PC-3 (cell line): ENCODE measurements around the gene GOT2. TPM values are rescaled to one million over a fixed set of nuclear protein-coding genes. Genes with fewer than 3 reads are reported as not detected.

ENCODE experiments used
- ATAC-seq: fragments of 200-7000 bp; cut with Tn5 transposase; 2 replicates; pipeline ENCODE4 v1.9.1; 2020; ENCODE audit warnings: mild to moderate bottlenecking, moderate library complexity
- BruUV-seq: library from RNA; stranded (reverse); fragments of 400-500 nt; replicated peaks from 2 replicates; lab custom pipeline; 2021; lab: Mats Ljungman, UMichigan
- CTCF ChIA-PET: fragments of 300-600 bp; sonication (Branson Sonifier 250); formaldehyde crosslinking; loops from one replicate; lab custom pipeline; 2022; ENCODE audit warnings: antibody characterized with exemption; lab: Charles Lee
- POLR2A ChIA-PET: fragments of 300-600 bp; sonication (Branson Sonifier 250); formaldehyde crosslinking; loops from one replicate; lab custom pipeline; 2022; ENCODE audit warnings: antibody characterized with exemption; ENCODE audit not compliant: unreplicated experiment; lab: Charles Lee
- DNase-seq: peaks from one replicate; pipeline ENCODE4 v3.0.0-alpha.2; 2015
- H2AFZ ChIP-seq: fragments of 300-600 bp; sonication (generic); 2 replicates; pipeline ENCODE4 v1.6.0; 2016; ENCODE audit warnings: antibody characterized with exemption, low read length
- H3F3A ChIP-seq: fragments of 300-600 bp; sonication (generic); one replicate; pipeline ENCODE4 v1.6.0; 2017; ENCODE audit warnings: antibody characterized with exemption, low read length, control low read depth, mild to moderate bottlenecking; ENCODE audit not compliant: unreplicated experiment
- H3K27ac ChIP-seq: fragments of 300-600 bp; sonication (generic); 2 replicates; pipeline ENCODE4 v1.5.1; 2016; ENCODE audit warnings: mild to moderate bottlenecking, low read length
- H3K27me3 ChIP-seq: fragments of 300-600 bp; sonication (generic); 2 replicates; pipeline ENCODE4 v1.6.1; 2016; ENCODE audit warnings: low read length, mixed read lengths
- H3K36me3 ChIP-seq: fragments of 300-600 bp; sonication (generic); 2 replicates; pipeline ENCODE4 v1.6.1; 2016; ENCODE audit warnings: low read depth, mixed run types, low read length, mixed read lengths
- H3K4me1 ChIP-seq: fragments of 300-600 bp; sonication (generic); 2 replicates; pipeline ENCODE4 v1.5.1; 2016; ENCODE audit warnings: low read length; ENCODE audit not compliant: insufficient read depth
- H3K4me2 ChIP-seq: fragments of 300-600 bp; sonication (generic); 2 replicates; pipeline ENCODE4 v1.6.0; 2016; ENCODE audit warnings: low read length
- H3K4me3 ChIP-seq: fragments of 300-600 bp; sonication (generic); 2 replicates; pipeline ENCODE4 v1.5.1; 2016; ENCODE audit warnings: mild to moderate bottlenecking, low read length, mixed read lengths
- H3K79me2 ChIP-seq: fragments of 300-600 bp; sonication (generic); 2 replicates; pipeline ENCODE4 v1.6.1; 2017; ENCODE audit warnings: low read length, mixed read lengths
- H3K9ac ChIP-seq: fragments of 300-600 bp; sonication (generic); 2 replicates; pipeline ENCODE4 v1.6.0; 2016; ENCODE audit warnings: mild to moderate bottlenecking, low read length
- H3K9me2 ChIP-seq: fragments of 300-600 bp; sonication (generic); replicated peaks from 2 replicates; pipeline ENCODE4 v1.6.1; 2016; ENCODE audit warnings: mixed run types, low read length, mixed read lengths
- H3K9me3 ChIP-seq: fragments of 300-600 bp; sonication (generic); 2 replicates; pipeline ENCODE4 v1.6.1; 2016; ENCODE audit warnings: low read length, mixed read lengths
- H4K20me1 ChIP-seq: fragments of 300-600 bp; sonication (generic); 2 replicates; pipeline ENCODE4 v1.6.1; 2016; ENCODE audit warnings: low read length, mixed read lengths
- EZH2 ChIP-seq: fragments of 300-600 bp; sonication (generic); IDR thresholded peaks from one replicate; pipeline ENCODE4 v1.6.1; 2017; ENCODE audit warnings: antibody characterized with exemption, mild to moderate bottlenecking, low read length; ENCODE audit not compliant: unreplicated experiment
- EZH2phosphoT487 ChIP-seq: fragments of 300-600 bp; sonication (generic); IDR thresholded peaks from 2 replicates; pipeline ENCODE4 v1.6.1; 2018; ENCODE audit warnings: mild to moderate bottlenecking, antibody characterized with exemption, low read length, borderline replicate concordance
- intact Hi-C: fragments of 100-400 bp; cut with micrococcal nuclease; formaldehyde crosslinking; loops from 2 replicates; pipeline ENCODE4 v1.9.0; 2023
- total RNA-seq: library from RNA; depleted of rRNA; stranded (reverse); fragments of >200 nt; gene quantifications from 2 replicates; pipeline ENCODE4 v1.2.3, GENCODE V29; 2014
- TF ChIP-seq, protein P1 (sequence below): fragments of 300-600 bp; sonication (generic); conservative IDR thresholded peaks from 2 replicates; pipeline ENCODE4 v1.5.1; 2017; ENCODE audit warnings: antibody characterized with exemption, low read depth, mild to moderate bottlenecking, low read length

Gene GOT2
- total RNA-seq, 1 experiment from 2014 or later: 83.6 TPM

DNA sequence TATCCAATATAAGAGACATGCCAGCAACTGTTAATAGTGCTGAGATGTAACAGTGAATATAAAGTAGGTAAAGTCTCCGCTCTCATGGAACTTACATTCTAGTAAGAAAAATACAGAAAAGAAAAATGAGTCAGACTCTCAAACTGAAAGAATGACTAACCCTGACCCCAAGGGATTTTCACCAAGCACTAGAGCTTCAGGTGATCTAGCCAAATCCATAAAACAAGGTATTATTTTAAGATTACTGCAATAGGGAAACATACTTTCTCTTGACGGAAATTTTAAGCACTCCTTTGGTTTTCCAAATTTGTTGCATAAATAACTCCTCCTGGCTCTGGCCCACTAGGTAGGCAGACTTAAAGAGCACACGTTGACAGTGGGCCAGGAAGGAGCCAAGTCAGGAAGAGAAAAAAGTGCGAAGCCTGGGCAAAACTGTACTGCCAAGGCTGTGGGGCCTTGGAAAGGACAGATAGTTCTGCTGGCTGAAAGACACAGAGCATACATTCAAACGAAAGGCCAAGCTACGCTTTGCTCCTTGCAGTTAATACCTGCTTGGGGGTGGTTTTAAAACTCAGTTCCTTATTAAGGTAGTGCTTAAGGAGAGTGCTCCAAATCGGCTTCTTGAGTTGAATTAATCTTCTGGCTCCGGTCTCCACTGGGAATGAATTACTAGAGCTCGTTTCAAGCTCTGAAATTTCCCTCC lies 1.4 kb downstream of the GOT2 start:
- CTCF ChIA-PET: interaction anchor here (0.7 kb wide), 1 partner anchor 20 kb away, joined by 3 read pairs; no protein-coding TSS in a partner anchor
- peaks cover 22% of the 10 kb centered on the region; the same call in 1 of the 2 replicates for H4K20me1 ChIP-seq
- intact Hi-C loops: loop anchor here (10.0 kb wide), 1 partner anchor 48 kb away; the partner anchor contains the start of gene SLC38A7
- H3K4me3 ChIP-seq: peak overlapping the region; percentile 85
- peak; percentile 64 for DNase-seq
- TSS peak; percentile 39 for BruUV-seq
- H3K9me2 ChIP-seq: no peaks in the 10 kb centered on the region
- no peak for TF ChIP-seq EZH2phosphoT487
- TF ChIP-seq EZH2: no peak
- TF ChIP-seq, protein P1, sequence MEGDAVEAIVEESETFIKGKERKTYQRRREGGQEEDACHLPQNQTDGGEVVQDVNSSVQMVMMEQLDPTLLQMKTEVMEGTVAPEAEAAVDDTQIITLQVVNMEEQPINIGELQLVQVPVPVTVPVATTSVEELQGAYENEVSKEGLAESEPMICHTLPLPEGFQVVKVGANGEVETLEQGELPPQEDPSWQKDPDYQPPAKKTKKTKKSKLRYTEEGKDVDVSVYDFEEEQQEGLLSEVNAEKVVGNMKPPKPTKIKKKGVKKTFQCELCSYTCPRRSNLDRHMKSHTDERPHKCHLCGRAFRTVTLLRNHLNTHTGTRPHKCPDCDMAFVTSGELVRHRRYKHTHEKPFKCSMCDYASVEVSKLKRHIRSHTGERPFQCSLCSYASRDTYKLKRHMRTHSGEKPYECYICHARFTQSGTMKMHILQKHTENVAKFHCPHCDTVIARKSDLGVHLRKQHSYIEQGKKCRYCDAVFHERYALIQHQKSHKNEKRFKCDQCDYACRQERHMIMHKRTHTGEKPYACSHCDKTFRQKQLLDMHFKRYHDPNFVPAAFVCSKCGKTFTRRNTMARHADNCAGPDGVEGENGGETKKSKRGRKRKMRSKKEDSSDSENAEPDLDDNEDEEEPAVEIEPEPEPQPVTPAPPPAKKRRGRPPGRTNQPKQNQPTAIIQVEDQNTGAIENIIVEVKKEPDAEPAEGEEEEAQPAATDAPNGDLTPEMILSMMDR: no peak
- H3K4me1 ChIP-seq: peaks cover 10% of the 10 kb centered on the region
- H3K36me3 ChIP-seq: no peaks in the 10 kb centered on the region; the same call in 1 of the 2 replicates
- no peaks in the 10 kb centered on the region for H3F3A ChIP-seq
- POLR2A ChIA-PET: no interaction called here
- H3K27me3 ChIP-seq: no peaks in the 10 kb centered on the region
- H3K79me2 ChIP-seq: peaks cover 65% of the 10 kb centered on the region
- peak; percentile 25; the same call in 1 of the 2 replicates for ATAC-seq
- peak overlapping the region; percentile 58 for H3K27ac ChIP-seq
- no peaks in the 10 kb centered on the region for H3K9me3 ChIP-seq
- no peak overlapping the region; the same call in 1 of the 2 replicates for H2AFZ ChIP-seq
- peak overlapping the region; percentile 91 for H3K9ac ChIP-seq
- peak overlapping the region; percentile 94 for H3K4me2 ChIP-seq

DNA sequence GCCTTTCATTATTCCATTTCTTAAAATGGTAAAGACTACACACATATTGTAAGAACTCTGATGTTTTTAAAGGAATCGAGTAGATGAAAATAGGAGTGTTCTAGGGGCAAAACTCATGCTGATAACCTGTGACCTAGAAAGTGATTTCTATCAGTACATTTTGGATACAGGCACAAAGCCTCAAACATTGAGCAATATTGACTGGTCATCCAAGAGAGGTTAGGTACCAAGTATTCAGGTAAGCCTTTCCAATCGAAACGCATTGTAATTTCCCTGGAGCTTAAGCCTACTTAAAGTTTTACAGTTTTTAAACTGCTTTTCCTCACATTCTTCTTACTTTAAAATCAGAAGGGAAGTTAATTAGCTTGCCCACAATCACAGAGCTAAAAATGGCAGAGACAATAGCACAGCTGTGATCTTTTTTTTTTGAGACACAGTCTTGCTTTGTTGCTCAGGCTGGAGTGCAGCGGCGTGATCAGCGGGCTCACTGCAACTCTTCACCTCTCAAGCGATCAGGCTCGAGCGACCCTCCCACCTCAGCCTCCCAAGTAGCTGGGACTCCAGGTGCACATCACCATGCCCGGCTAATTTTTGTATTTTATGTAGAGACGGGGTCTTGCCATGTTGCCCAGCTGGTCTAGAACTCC lies 3.3 kb downstream of the GOT2 start:
- no peak for TF ChIP-seq EZH2
- TF ChIP-seq EZH2phosphoT487: no peak
- TF ChIP-seq, protein P1: no peak
- Histone ChIP-seq H3K9me2 (no peaks in the 10 kb centered on the region), H3K4me2 (no peak overlapping the region), H3K9me3 (no peaks in the 10 kb centered on the region), H2AFZ (no peak overlapping the region), H3K4me3 (no peak overlapping the region), H3F3A (no peaks in the 10 kb centered on the region), H3K4me1 (peaks cover 10% of the 10 kb centered on the region), H4K20me1 (peaks cover 22% of the 10 kb centered on the region; the same call in 1 of the 2 replicates), H3K79me2 (peaks cover 75% of the 10 kb centered on the region), H3K9ac (no peak overlapping the region), H3K36me3 (no peaks in the 10 kb centered on the region; the same call in 1 of the 2 replicates), H3K27me3 (no peaks in the 10 kb centered on the region), H3K27ac (no peak overlapping the region)
- POLR2A ChIA-PET: no interaction called here
- no TSS peak for BruUV-seq
- DNase-seq (no peak), ATAC-seq (no peak)
- CTCF ChIA-PET: no interaction called here
- intact Hi-C loops: loop anchor here (10.0 kb wide), 1 partner anchor 46 kb away; the partner anchor contains the start of gene SLC38A7
